HL-60 (cell line): ENCODE measurements around the gene ZFP90.

ENCODE experiments used
- GABPA ChIP-seq: IDR thresholded peaks from 2 replicates; pipeline ENCODE4 v1.6.1; 2012; ENCODE audit warnings: low read depth
- POLR2AphosphoS5 ChIP-seq: IDR thresholded peaks from 2 replicates; pipeline ENCODE4 v1.6.1; 2012; ENCODE audit warnings: low read depth
- SPI1 ChIP-seq: IDR thresholded peaks from 2 replicates; pipeline ENCODE4 v1.6.1; 2012; ENCODE audit warnings: low read depth, mild to moderate bottlenecking, borderline replicate concordance
- TF ChIP-seq, protein P1 (sequence below): IDR thresholded peaks from one replicate; pipeline ENCODE4 v1.5.1; 2011; ENCODE audit warnings: low read length, control low read depth, inconsistent platforms; ENCODE audit not compliant: insufficient read depth
- TF ChIP-seq, protein P2 (sequence below): IDR thresholded peaks from 2 replicates; pipeline ENCODE4 v1.6.1; 2012; ENCODE audit warnings: low read depth; ENCODE audit not compliant: insufficient replicate concordance

DNA sequence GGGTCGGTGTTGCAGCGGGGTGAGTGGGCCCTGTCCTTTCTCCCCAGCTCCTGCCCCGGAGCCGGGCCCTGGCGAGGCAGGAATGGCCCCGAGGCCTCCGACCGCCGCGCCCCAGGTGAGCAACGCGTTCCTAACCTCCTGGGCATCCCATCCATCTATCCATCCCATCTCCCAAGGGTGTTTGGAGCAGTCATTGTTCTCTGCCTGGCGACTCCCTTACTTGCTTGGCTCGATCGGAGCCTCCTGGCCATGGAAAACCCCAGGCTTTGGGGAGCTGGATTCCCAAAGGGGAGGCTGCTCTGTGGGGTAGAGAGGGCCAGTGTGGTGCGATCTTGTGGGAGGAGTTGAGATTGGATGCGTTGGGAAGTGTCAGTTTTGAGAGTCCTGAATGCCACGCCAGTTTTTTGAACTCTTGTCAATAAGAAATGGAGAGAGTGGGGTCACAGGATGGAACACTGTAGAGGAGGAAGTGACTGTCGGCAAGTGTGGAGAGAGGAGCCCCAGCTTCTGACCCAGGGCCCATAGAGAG, 684 bp downstream of the ZFP90 start:
- TF ChIP-seq, protein P1, sequence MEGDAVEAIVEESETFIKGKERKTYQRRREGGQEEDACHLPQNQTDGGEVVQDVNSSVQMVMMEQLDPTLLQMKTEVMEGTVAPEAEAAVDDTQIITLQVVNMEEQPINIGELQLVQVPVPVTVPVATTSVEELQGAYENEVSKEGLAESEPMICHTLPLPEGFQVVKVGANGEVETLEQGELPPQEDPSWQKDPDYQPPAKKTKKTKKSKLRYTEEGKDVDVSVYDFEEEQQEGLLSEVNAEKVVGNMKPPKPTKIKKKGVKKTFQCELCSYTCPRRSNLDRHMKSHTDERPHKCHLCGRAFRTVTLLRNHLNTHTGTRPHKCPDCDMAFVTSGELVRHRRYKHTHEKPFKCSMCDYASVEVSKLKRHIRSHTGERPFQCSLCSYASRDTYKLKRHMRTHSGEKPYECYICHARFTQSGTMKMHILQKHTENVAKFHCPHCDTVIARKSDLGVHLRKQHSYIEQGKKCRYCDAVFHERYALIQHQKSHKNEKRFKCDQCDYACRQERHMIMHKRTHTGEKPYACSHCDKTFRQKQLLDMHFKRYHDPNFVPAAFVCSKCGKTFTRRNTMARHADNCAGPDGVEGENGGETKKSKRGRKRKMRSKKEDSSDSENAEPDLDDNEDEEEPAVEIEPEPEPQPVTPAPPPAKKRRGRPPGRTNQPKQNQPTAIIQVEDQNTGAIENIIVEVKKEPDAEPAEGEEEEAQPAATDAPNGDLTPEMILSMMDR: no peak
- TF ChIP-seq, protein P2, sequence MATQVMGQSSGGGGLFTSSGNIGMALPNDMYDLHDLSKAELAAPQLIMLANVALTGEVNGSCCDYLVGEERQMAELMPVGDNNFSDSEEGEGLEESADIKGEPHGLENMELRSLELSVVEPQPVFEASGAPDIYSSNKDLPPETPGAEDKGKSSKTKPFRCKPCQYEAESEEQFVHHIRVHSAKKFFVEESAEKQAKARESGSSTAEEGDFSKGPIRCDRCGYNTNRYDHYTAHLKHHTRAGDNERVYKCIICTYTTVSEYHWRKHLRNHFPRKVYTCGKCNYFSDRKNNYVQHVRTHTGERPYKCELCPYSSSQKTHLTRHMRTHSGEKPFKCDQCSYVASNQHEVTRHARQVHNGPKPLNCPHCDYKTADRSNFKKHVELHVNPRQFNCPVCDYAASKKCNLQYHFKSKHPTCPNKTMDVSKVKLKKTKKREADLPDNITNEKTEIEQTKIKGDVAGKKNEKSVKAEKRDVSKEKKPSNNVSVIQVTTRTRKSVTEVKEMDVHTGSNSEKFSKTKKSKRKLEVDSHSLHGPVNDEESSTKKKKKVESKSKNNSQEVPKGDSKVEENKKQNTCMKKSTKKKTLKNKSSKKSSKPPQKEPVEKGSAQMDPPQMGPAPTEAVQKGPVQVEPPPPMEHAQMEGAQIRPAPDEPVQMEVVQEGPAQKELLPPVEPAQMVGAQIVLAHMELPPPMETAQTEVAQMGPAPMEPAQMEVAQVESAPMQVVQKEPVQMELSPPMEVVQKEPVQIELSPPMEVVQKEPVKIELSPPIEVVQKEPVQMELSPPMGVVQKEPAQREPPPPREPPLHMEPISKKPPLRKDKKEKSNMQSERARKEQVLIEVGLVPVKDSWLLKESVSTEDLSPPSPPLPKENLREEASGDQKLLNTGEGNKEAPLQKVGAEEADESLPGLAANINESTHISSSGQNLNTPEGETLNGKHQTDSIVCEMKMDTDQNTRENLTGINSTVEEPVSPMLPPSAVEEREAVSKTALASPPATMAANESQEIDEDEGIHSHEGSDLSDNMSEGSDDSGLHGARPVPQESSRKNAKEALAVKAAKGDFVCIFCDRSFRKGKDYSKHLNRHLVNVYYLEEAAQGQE: no peak
- no peak for TF ChIP-seq POLR2AphosphoS5
- no peak for TF ChIP-seq GABPA
- peak; percentile 57; the same call in 1 of the 2 replicates for TF ChIP-seq SPI1
